ENCODE data around the gene PKNOX2.

Gene PKNOX2, protein sequence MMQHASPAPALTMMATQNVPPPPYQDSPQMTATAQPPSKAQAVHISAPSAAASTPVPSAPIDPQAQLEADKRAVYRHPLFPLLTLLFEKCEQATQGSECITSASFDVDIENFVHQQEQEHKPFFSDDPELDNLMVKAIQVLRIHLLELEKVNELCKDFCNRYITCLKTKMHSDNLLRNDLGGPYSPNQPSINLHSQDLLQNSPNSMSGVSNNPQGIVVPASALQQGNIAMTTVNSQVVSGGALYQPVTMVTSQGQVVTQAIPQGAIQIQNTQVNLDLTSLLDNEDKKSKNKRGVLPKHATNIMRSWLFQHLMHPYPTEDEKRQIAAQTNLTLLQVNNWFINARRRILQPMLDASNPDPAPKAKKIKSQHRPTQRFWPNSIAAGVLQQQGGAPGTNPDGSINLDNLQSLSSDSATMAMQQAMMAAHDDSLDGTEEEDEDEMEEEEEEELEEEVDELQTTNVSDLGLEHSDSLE
- total RNA-seq = 0 to 0.58 (median 0) reads per million in 3 experiments

DNA sequence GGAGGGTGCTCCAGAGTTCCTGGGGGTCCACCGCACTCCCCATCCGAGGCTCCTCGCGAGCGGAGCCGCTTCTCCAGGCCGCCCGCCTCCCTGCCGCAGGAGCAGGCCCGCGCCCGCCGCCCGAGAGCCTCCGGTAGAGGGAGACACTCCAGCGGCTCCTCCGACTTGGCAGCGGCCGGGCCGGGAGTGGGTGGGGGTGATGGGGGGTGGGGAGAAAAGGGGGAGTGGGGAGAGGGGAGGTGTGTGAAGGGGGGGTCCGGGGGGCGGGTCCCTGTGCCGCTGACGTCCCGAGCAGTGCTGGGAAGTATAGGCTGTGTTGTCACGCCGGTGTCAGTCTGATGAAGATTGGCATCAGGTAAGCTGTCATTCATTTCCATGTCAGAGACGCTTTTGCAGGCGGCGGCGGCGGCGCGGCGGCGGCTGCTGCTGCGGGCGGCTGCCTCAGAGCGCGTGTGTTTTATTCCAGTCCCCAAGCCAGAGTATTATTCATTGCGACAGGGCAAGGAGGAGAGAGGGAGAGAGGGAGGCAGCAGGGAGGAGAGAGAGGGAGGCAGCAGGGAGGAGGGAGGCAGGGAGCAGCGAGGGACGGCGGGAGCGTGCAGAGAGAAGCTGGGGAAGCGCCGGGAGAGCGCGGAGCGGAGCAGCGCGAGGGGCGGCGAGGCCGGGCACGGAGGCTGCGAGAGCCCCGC is at the start of gene PKNOX2:
TSS of gene PKNOX2 (plus strand) at position 330 of the 689 bp plus-strand sequence. CDS start 186,555 bp downstream, outside the sequence.
- DNase-seq = peak; percentile 48

DNA sequence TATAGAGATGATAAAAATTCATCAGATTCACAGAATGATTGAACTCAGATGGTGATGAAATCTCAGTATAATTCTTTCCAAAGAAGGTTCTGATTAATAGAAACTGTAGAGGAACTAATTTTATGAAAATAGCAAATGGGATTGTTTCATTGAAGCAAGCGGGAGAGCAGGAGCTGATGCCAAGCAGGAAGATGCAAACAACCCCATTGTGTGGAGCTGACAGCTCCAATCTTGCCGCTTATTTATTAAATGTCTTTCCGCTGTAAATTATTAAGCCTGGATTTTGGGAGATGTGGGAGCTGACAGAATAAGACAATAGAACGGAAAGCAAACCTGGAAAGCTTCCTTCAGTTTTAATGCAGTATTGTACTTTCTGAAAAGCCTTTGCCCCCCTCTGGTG is 47.1 kb upstream of the PKNOX2 start:
- DNase-seq = no peak

DNA sequence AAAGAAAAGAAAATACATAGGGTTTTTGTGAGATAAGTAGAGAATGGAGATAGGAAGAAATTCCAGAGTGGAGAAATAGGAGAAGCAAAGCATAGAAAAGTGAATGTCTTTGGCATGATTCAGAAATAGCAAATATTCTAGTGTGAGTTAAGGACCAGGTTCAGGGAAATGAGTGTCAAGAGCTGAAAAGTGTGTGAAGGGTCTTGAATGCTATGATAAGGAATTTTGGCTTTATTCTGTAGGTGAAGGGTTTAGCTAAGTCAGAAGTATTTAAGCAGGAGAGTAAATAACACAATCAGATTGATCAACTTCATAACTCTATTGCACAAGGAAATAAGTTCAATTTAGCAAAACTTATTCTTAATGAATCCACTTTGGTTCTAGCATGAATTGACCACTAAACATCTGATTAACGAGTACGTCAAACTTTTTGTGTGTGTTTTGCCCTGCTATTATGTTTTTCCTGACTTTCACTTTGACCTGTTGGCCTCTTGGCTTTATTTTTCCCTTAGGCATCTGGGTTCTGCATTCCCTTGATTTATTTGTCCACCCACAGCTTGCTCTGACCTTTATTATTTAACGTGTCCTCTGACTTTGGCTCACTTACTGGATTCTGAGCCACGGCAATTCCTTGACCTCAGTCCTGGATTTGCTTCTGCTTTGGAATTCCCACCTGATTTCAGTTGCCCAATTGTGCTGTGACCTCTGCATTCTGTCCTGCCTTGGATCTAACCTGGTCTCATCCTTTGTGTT is 41.2 kb upstream of the PKNOX2 start:
- no peak for DNase-seq

DNA sequence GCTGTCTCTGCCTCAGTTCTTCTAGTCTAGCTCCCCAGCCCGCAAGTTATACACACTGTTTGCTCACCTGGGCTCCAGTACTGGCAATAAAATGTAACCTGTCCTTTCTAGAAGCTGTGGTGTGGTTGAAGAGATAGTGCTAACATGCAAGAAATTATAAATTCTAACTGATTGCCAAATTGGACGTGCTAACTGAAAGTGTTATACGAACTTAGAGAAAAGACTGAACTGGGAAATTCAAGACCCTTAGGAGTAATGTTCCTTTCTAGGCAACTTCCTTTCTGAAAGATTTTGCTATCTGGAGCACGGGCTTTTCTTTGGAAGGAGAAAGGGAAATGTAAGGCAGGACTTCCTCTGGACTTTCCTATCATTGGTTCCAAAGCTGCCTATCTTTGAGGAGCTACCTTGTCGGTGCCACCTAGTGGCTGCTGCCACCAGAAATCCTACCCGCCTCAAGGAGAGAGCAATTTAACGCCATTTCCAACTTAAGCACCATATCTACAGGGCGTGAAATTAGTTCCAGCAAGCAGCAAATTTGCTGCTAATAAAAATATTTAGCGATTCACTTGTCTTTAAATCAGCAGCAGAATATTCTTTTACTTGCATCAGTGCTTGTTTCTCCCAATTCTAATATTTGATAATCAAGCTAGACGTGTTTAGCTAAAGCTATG is 40.5 kb upstream of the PKNOX2 start:
- peak; percentile 11 for DNase-seq

DNA sequence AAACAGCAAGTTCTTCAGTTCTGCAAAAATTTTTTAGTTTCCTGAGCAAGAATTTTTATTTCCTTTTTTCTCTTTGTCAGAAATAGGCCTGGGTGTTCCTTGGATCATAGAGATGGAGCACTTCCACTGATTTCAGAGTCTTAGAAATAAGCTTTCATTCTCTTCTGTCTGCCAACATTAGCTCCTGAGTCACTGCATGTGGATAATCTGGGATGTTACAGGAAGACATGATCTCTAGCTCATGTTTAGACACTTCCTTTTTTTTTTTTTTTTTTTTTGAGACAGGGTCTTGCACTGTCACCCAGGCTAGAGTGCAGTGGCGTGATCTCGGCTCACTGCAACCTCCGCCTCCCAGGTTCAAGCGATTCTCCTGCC is 39.9 kb upstream of the PKNOX2 start:
- no peak for DNase-seq

DNA sequence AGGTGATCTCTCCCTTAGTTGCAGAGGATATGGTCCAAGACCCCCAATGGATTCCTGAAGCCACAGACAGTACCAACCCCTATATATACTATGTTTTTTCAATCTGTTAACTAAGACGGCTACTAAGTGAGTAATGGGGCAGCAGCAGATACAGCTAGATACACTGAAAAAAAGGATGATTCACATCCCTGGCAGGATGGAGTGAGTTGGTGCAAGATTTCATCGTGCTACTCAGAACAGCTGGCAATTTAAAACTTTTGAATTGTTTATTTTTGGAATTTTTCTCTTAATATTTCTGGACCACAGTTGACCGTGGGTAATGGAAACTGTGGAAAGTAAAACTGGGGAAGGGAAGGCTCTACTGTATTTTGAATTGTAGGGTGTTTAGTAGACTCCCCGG is 36.1 kb upstream of the PKNOX2 start:
- no peak for DNase-seq

DNA sequence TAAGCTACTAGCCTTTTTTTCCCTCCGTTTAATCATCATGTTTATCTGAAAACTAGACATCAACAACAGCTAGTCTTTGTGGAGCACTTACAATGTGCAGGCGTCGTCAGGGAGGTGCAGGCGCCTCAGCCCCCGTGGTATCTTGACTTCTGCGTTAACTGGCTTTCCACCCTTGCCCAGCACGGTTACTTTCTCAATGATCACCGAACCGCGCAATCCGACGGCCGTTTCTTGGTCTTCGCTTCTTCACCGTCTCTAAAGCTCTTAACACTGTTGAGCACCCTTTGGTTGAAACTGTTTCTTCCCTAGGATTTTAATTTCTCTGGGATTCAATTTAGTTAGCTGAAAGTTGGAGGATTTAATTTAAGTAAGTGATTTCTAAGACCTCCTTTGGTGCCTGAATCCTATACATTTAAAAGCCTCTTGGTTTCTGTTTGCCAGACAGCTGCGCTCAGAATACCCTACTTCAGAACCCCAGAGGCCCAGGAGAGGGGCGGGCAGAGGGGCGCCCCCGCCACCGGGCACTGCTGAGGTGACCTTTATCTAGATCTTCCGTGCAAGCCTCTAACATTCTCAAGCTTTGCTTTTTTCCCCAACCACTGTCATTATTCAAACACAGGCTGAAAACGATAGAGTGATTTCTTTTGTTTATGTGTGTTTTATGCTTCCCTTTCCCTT is 35.1 kb upstream of the PKNOX2 start:
- DNase-seq = no peak

DNA sequence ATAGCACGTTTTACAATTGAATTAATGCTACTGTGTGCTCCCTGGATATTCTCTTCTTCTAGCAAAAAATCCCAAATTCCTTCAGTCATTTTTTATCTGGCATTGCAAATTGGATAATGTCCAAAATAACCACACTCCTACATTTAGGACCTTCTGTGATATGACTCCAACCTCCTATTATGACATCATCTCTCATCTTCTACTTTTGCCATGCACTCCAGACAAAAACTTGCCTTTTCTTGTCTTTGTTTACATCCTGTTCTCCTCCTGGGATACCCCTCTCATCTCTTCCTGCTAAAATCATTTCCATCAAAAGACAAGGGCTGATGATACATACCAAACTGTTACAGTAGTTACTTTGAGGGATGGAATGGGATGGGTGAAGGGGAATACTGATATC is 32.5 kb upstream of the PKNOX2 start:
- no peak for DNase-seq

DNA sequence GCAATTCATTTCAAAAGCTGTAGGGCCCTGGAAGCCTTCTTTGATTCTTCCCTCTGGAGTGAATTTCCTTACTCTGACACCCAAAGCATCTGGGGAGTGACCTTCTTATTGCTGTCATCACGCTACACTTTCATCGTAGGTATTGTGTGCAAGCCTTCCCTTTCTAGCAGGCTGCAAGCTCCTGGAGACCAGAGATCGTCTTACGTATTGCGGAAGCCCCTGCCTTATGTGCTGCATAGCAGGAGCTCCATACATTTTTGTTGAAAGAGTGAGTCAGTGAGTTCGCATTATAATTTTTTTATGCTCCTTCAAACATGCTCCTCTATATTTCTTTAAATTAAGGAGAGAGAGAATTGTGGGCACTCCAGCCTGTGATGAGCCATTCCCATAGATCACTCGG is 32.0 kb upstream of the PKNOX2 start:
- no peak for DNase-seq

DNA sequence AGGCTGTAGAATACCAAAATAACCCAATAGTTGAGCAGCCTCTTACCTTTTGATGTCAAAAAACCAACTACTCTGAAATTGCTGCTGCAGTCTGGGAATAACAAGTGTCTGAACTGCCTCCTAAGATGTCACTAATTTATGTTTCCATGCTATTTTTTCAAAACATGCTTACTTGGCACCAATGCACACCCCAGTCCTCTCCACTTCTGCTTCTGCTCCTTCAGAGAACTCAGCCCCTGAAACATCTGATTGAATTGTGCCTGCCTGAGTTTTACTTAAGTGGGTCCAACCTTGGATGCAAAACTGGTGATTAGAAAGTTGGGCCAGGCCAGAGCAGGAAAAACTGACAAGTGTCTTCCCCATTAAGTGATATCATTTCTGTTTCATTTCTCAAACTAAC is 28.6 kb upstream of the PKNOX2 start:
- DNase-seq = no peak

DNA sequence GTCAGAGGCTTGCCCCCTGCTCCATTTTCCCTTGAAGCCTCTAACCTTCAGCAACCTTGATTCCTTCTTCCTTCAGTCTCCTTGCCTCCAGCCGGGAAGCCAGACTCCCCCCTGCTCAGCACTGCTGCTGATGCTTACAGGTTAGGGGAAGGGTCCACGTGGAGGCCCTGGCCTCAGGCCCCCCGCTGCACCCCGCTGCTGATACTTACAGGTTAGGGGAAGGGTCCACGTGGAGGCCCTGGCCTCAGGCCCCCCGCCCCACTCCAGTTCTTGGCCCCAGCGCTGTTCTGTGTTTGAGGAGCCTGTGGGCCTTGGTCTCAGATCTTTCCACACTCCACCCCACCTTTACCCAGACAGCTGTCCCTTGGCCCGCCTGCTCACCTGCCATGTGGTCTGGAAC is 25.6 kb upstream of the PKNOX2 start:
- DNase-seq = no peak

DNA sequence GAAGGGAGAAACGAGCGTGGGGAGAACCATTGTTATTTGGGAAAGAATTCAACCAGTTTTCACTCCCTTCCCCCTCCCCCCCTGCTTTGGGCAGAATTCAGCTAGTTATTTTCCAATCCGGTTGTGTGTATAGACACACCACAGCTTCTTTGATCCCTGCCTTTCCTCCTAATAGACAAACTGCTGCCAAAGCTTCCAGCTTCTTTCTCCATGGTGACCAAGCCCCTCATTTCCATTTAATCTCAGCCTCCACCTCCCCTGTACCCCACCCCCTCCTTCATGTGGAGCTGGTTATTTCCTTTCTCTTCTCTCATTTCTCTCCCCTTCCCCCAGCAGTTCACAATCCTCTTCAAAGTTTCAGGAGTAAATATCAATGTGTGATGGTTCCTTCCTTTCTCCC is 24.8 kb upstream of the PKNOX2 start:
- DNase-seq = no peak

DNA sequence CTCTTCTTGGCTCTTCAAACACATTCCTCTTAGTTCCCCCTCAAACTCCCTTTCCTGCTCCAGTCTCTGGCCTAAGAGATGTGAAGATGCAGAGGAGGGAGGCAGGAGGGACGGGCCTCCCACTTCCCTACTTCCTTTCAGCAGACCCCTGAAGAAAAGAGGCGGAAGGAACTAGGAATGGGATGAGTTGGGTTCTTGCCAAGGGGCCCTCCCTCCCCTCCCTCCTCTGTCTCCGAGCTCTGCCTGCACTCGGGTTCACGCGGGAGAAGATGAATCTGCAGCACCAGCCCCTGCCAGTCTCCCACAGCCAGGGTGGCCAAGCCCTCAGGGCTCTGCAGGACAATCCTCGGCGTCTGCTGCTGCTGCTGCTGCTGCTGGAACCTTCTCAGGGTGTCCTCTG is 24.3 kb upstream of the PKNOX2 start:
- no peak for DNase-seq

DNA sequence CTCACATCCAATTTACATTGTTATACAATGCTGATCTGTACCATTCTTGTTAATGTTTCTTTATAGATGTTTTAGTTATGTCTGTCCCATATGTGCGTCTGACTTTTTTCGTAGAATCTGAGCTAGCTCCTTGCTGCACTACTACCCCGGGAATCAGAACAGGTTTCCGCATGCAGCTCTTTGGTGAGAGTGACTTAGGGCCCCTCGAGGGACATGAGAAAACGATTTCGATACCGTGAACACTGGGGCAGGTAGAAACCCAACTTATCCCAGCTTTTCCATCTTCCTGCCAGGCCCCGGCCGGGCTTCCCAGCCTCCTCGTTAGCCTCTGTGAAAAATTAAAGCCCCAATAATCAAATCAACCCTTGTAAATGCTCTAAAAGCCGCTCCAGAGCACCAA is 23.4 kb upstream of the PKNOX2 start:
- DNase-seq = no peak

DNA sequence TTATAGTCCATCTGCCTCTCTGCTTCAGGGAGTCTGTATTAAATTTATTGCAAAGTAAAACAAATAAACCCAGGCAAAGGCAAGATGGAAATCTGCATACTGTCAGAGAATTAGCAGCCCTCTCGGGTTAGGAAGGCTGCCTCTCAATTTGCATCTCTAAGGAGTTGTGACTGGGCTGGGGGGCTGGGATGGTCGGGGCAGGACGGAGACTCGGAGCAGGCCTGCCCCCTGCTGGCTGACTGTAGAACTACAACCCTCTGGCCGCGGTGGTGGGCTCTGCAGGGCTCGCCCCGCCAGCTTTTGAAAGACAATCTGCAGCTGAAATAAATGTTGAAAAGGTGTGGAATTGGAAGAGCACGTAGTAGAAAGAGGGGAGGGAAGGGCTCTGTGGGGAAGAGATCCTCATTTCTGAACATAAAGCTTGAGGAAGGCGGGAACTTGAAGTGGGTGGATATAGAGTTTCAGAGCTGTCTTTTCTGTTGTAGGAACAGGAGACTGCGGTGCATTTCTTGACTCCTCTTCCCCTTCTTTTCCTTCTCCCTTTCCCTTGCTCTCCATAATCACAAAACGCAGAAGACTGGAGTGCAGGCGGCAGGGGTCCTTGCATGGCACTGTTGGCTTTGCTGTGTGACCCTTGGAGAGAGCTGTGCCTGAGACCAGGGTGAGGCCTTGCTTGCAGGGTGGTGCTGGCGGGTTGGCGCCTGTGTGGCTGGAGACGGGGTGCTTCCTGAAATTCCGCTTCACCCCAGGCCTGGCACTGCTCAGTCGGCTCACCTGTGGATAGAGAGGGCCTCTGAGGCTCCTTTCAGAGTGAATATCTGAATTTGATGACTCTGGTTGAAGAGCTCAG is 22.6 kb upstream of the PKNOX2 start:
- DNase-seq = peak; percentile 36

DNA sequence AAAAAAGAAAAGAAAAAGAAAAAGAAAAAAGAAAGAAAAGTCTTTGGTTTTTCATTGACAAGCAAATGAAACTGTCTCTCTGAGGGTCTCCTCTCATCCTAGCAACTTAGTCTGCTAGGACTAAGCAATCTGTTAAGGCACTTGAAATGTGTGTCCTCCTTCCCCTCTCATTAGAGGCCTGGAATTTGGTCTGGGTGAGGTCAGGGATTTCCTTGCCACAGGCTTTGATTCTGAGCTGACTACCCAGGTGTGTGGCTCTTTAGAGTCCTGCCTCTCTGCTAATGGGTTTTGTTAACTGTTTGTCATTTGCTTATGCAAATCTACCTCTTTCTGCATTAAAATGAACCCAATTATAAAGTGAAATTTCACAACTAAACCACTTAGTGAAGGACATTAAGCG is 18.3 kb upstream of the PKNOX2 start:
- DNase-seq = no peak

DNA sequence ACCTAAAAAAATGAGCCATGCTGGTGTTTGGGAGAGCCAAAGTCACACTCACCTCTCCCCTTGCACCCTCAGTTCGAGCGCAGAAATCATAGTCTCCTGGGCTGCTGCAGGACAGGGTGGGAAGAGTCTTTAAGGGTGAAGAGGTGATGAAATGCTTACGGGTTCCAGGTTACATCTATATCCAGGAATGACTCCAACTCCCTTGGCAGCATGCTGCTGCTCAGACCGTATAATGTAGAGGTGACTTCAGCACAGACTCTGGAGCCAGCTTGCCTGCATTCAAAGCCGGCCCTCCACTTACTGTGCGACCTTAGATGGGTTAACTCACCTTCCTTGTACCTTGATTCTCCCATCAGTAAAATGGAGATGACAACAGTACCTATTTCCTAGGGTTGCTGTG is 17.3 kb upstream of the PKNOX2 start:
- no peak for DNase-seq

DNA sequence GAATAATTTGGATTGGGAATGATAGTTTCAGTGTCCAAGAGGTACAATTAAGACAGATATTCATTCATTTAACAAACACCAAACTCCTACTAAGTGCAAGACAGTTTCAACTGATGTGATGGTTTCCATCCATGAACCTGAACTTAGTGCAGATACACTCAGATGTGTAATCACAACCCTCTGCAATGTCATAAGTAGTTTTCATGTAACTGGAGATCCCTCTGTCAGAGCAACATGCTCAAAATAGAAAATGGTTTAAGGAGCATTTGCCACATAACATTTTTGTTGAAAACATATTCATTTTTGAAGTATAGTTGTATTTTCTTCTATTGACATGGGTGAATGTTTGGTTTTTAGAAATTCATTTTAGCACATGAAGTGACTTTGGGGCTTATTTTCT is 16.5 kb upstream of the PKNOX2 start:
- no peak for DNase-seq

DNA sequence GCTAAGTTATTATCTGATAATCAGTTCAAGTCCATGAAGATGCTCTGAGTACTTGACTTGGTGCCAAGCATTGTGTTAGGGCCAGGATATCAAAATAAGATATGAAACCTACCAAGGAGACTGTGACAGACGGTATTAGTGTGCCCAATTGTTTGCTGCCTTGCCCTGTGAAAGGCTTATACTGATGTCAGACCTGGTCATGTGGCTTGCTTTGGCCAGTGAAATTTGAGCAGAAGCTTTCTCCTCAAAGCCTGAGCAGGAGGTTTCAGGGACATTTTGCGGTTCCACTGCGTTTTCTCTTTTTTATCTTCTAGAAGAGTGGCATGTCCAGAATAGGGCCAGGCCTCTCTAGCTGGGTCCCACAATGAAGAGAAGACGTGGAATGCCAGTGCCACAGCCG is 15.8 kb upstream of the PKNOX2 start:
- DNase-seq = no peak

DNA sequence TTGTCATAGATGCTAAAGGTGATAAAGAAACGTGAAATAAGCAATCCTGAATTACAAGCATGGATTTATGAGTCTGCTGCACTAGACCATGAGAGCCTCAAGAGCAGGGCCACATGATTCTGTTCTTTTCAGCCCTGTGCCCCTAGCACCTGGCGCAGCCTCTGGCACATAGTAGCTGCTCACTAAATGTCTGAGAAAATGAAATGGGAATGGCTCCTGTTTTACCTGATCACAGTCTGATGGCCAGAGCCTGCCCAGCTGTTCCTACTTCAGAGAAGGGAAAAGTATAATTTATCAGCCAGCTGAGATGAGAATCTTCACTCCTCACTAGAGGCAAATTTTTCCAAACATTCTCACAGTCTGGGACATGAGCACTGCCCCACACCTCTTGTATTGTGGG is 10.7 kb upstream of the PKNOX2 start:
- no peak for DNase-seq

DNA sequence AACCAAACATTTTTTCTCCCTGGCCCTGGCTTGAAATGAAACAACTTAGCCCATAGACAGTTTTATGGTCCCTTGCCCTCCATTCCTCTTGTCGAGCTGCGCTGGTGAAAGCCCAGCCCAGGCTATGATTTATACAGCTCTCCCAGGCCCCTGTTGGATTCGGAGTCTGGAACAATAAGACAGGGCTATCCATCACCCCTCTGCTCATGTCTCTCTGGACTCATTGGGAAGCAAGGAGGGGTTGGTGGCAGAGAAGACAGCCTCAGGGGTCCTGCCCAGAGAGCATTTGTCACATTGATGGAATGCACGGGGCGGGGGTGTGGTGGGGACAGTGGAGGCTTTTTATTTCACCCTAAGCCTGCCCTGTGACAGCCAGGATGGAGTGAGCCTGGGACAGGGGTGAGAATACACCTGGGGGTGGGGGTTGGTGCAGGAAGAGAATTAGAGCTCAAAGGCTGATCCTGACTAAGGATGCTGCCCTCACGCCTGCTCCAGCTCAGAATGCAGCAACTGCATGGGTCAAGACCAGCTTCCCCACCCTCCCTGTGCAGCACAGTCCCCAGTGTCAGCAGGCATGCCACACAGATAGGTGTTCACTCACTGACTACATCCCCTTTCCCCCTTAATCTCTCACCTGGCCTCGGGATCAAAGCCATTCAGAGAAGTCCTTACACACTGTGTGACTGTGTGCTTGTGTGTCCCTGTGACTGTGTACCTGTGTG is 10.0 kb upstream of the PKNOX2 start:
- no peak for DNase-seq

Data from central memory CD4-positive, alpha-beta T cell (primary cell).